GM12891 (cell line): ENCODE data around the gene ART3.

Experiments used
- POLR2A ChIP-seq: IDR thresholded peaks from 2 replicates; pipeline ENCODE4 v1.6.1; 2011; ENCODE audit warnings: low read depth, low read length, control low read depth
- POLR2AphosphoS5 ChIP-seq: IDR thresholded peaks from 2 replicates; pipeline ENCODE4 v1.6.1; 2011; ENCODE audit warnings: low read depth, low read length, control low read depth

- no peak for TF ChIP-seq POLR2AphosphoS5
- TF ChIP-seq POLR2A, result no peak
Observed at GRCh38 chr4:76147454-76148141, 73.1 kb downstream of the ART3 start.
